WTC11 (cell line): ENCODE results near the gene XPO6. TPM values are rescaled to one million over a fixed set of nuclear protein-coding genes. Genes with fewer than 3 reads are reported as not detected.

Experiments
- ATAC-seq: fragments of 200-7000 bp; cut with Tn5 transposase; 2 replicates; pipeline ENCODE4 v1.10.0; 2021; ENCODE audit warnings: mild to moderate bottlenecking, moderate library complexity
- CTCF ChIA-PET: fragments of 300-600 bp; sonication (Branson Sonifier 250); formaldehyde crosslinking; loops from one replicate; lab custom pipeline; 2021; ENCODE audit warnings: antibody characterized with exemption; lab: Charles Lee
- POLR2A ChIA-PET: fragments of 350-600 bp; sonication (Branson Sonifier 250); formaldehyde crosslinking; loops from one replicate; lab custom pipeline; 2021; ENCODE audit warnings: antibody characterized with exemption; lab: Charles Lee
- DNase-seq: peaks from one replicate; pipeline ENCODE4 v3.0.0; 2021; ENCODE audit warnings: low spot score
- H3K27ac Mint-ChIP-seq: 2 replicates; pipeline ENCODE4 v1.8.0; 2021; ENCODE audit warnings: mixed read lengths
- H3K27me3 Mint-ChIP-seq: 2 replicates; pipeline ENCODE4 v1.8.0; 2021; ENCODE audit warnings: low read depth, mild to moderate bottlenecking, moderate library complexity, mixed read lengths
- H3K36me3 Mint-ChIP-seq: 2 replicates; pipeline ENCODE4 v1.8.0; 2021; ENCODE audit warnings: mixed read lengths
- H3K4me1 Mint-ChIP-seq: 2 replicates; pipeline ENCODE4 v1.8.0; 2022; ENCODE audit warnings: mixed read lengths
- H3K4me3 Mint-ChIP-seq: 2 replicates; pipeline ENCODE4 v1.8.0; 2021; ENCODE audit warnings: mild to moderate bottlenecking, moderate library complexity, mixed read lengths
- H3K9me3 Mint-ChIP-seq: 2 replicates; pipeline ENCODE4 v1.8.0; 2021; ENCODE audit warnings: mixed read lengths
- AFF4 ChIP-seq: sonication (generic); formaldehyde crosslinking; IDR thresholded peaks from 2 replicates; pipeline ENCODE4 v1.8.1; 2023; ENCODE audit warnings: mild to moderate bottlenecking, missing genetic modification reagents, borderline replicate concordance
- CTCF ChIP-seq: fragments of 200-600 bp; IDR thresholded peaks from 2 replicates; pipeline ENCODE4 v1.8.0; 2022; ENCODE audit warnings: antibody characterized with exemption
- ERG ChIP-seq: fragments of 250-450 bp; sonication (Bioruptor Pico); IDR thresholded peaks from 2 replicates; pipeline ENCODE4 v1.8.0; 2021; ENCODE audit warnings: mild to moderate bottlenecking
- FOXJ3 ChIP-seq: sonication (generic); formaldehyde crosslinking; IDR thresholded peaks from 2 replicates; pipeline ENCODE4 v1.9.0; 2021; ENCODE audit warnings: missing genetic modification reagents, mild to moderate bottlenecking, borderline replicate concordance
- FOXP1 ChIP-seq: sonication (generic); formaldehyde crosslinking; IDR thresholded peaks from 2 replicates; pipeline ENCODE4 v1.8.0; 2022; ENCODE audit warnings: missing genetic modification reagents, mild to moderate bottlenecking, moderate library complexity, borderline replicate concordance
- HMGA2 ChIP-seq: fragments of 250-450 bp; sonication (Bioruptor Pico); IDR thresholded peaks from 2 replicates; pipeline ENCODE4 v1.4.0; 2021; ENCODE audit warnings: mild to moderate bottlenecking, moderate library complexity
- JUN ChIP-seq: sonication (generic); formaldehyde crosslinking; IDR thresholded peaks from 2 replicates; pipeline ENCODE4 v1.8.0; 2023; ENCODE audit warnings: mild to moderate bottlenecking, missing genetic modification reagents
- RORB ChIP-seq: fragments of 250-450 bp; sonication (Bioruptor Pico); IDR thresholded peaks from 2 replicates; pipeline ENCODE4 v1.9.0; 2021; ENCODE audit warnings: mild to moderate bottlenecking
- SMAD4 ChIP-seq: sonication (generic); formaldehyde crosslinking; IDR thresholded peaks from 2 replicates; pipeline ENCODE4 v1.8.0; 2022; ENCODE audit warnings: mild to moderate bottlenecking, missing genetic modification reagents
- SOX15 ChIP-seq: fragments of 250-450 bp; sonication (Bioruptor Pico); IDR thresholded peaks from 2 replicates; pipeline ENCODE4 v1.9.0; 2021; ENCODE audit warnings: mild to moderate bottlenecking
- SP1 ChIP-seq: sonication (generic); formaldehyde crosslinking; conservative IDR thresholded peaks from 2 replicates; pipeline ENCODE4 v1.8.1; 2022; ENCODE audit warnings: missing genetic modification reagents
- TP53 ChIP-seq: sonication (generic); formaldehyde crosslinking; IDR thresholded peaks from 2 replicates; pipeline ENCODE4 v1.8.1; 2023; ENCODE audit warnings: mild to moderate bottlenecking, missing genetic modification reagents
- ZBTB21 ChIP-seq: sonication (generic); formaldehyde crosslinking; IDR thresholded peaks from 2 replicates; pipeline ENCODE4 v1.8.1; 2023; ENCODE audit warnings: mild to moderate bottlenecking, missing genetic modification reagents, borderline replicate concordance
- ZNF396 ChIP-seq: fragments of 250-450 bp; sonication (Bioruptor Pico); IDR thresholded peaks from 2 replicates; pipeline ENCODE4 v1.8.0; 2021; ENCODE audit warnings: mild to moderate bottlenecking, moderate library complexity, borderline replicate concordance
- total RNA-seq: library from RNA; stranded (reverse); gene quantifications from 3 replicates; pipeline ENCODE4 v1.2.3, GENCODE V29; 2021

The XPO6 gene
- total RNA-seq, 1 experiment from 2014 or later: 160 TPM

GRCh38 chr16:28259091-28259780 is 47.5 kb upstream of the XPO6 start:
- Mint-ChIP-seq H3K27me3 (no peaks in the 10 kb centered on the region), H3K27ac (no peak overlapping the region), H3K9me3 (0 out of 2 replicates have a peak, but pooled peaks cover 5% of the 10 kb centered on the region), H3K36me3 (no peaks in the 10 kb centered on the region), H3K4me3 (peak overlapping the region; percentile 9; the same call in 1 of the 2 replicates), H3K4me1 (peaks cover 45% of the 10 kb centered on the region)
- CTCF ChIA-PET: interaction anchor here (1.1 kb wide), 1 partner anchor 169 kb away, joined by 3 read pairs; no protein-coding TSS in a partner anchor
- DNase-seq: no peak
- TF ChIP-seq SP1 (CRISPR knock-in tag) (no peak), SOX15 (CRISPR knock-in tag) (no peak), FOXJ3 (CRISPR knock-in tag) (no peak), SMAD4 (CRISPR knock-in tag) (no peak)
- POLR2A ChIA-PET: interaction anchor here (0.6 kb wide), 1 partner anchor 46 kb away, joined by 8 read pairs; no protein-coding TSS in a partner anchor
- ATAC-seq: no peak

- Mint-ChIP-seq H3K4me1 (peaks cover 45% of the 10 kb centered on the region), H3K27me3 (no peaks in the 10 kb centered on the region), H3K9me3 (0 out of 2 replicates have a peak, but pooled peaks cover 5% of the 10 kb centered on the region), H3K36me3 (no peaks in the 10 kb centered on the region), H3K4me3 (no peak overlapping the region), H3K27ac (no peak overlapping the region)
- ChIA-PET CTCF (interaction anchor here (0.5 to 1.1 kb wide), 2 partner anchors 168 to 254 kb away, joined by 3 read pairs; no protein-coding TSS in a partner anchor), POLR2A (interaction anchor here (0.6 kb wide), 1 partner anchor 47 kb away, joined by 8 read pairs; no protein-coding TSS in a partner anchor)
- DNase-seq: no peak
- TF ChIP-seq FOXP1 (CRISPR knock-in tag) (0 out of 2 replicates have a peak, but pooled peaks have one; percentile 23), ZNF396 (CRISPR knock-in tag) (no peak), ERG (no peak)
- ATAC-seq: no peak; the same call in none of the 2 replicates
Observed at GRCh38 chr16:28258567-28258966, 46.8 kb upstream of the XPO6 start.

GRCh38 chr16:28257256-28257655 is 45.5 kb upstream of the XPO6 start:
- CTCF ChIA-PET: no interaction called here
- Mint-ChIP-seq H3K27ac (no peak overlapping the region), H3K36me3 (no peaks in the 10 kb centered on the region), H3K9me3 (0 out of 2 replicates have a peak, but pooled peaks cover 7% of the 10 kb centered on the region)
- ATAC-seq: no peak
- DNase-seq: no peak
- TF ChIP-seq AFF4 (no peak), JUN (CRISPR knock-in tag) (no peak)
- TF ChIP-seq, all 79 proteins: peak for 0
- no peaks in the 10 kb centered on the region for H3K27me3 Mint-ChIP-seq
- peaks cover 44% of the 10 kb centered on the region for H3K4me1 Mint-ChIP-seq
- no peak overlapping the region for H3K4me3 Mint-ChIP-seq
- POLR2A ChIA-PET: no interaction called here

- DNase-seq (no peak), ATAC-seq (peak; percentile 34)
- H3K36me3 Mint-ChIP-seq: no peaks in the 10 kb centered on the region
- CTCF ChIA-PET: interaction anchor here (1.2 kb wide), 1 partner anchor 38 kb away, joined by 3 read pairs; no protein-coding TSS in a partner anchor
- H3K9me3 Mint-ChIP-seq: 0 out of 2 replicates have a peak, but pooled peaks cover 7% of the 10 kb centered on the region
- H3K4me3 Mint-ChIP-seq: no peak overlapping the region
- no peaks in the 10 kb centered on the region for H3K27me3 Mint-ChIP-seq
- TF ChIP-seq RORB (CRISPR knock-in tag) (no peak), HMGA2 (CRISPR knock-in tag) (no peak), TP53 (no peak), ZBTB21 (CRISPR knock-in tag) (no peak), CTCF (no peak)
- H3K27ac Mint-ChIP-seq: no peak overlapping the region
- peaks cover 54% of the 10 kb centered on the region for H3K4me1 Mint-ChIP-seq
- POLR2A ChIA-PET: no interaction called here
Observed at GRCh38 chr16:28255838-28256237, 44.1 kb upstream of the XPO6 start.
